Measurements from ENCODE around the gene PCSK6. TPM values are rescaled to one million over a fixed set of nuclear protein-coding genes. Genes with fewer than 3 reads are reported as not detected.

The PCSK6 gene
- total RNA-seq, 2 donors from 2014 or later, result 1.9 to 27.8 TPM

DNA sequence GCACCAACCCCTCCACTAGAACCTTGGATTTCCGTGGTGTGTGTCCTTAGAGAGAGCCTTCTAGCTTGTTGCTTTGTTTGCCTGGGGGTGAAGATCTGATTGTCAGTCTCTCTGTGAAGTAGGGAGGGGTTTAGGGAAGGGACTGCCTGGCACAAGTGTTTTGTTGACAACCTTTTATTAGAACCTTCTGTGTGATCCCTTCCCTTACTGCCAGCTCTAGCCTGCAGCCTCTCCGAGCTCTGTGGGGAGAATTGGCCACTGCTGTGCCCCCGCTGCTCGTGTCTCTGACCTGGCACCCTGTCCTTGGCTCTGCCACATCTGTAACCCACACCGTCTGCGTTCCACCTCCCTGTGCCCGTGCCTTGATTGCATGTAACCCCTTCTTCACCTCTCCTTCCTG lies 30.9 kb upstream of the PCSK6 start:
- H3K36me3 Mint-ChIP-seq (ENCODE audit: low read depth), result peaks cover 2% of the 10 kb centered on the region
- no peak for DNase-seq
- H3K4me3 Mint-ChIP-seq, result no peak overlapping the region
- peaks cover 5% of the 10 kb centered on the region for H3K4me1 Mint-ChIP-seq
- no peak overlapping the region for H3K27ac Mint-ChIP-seq
- no peaks in the 10 kb centered on the region for H3K9me3 ChIP-seq (ENCODE audit: control insufficient read depth, low read length, poor library complexity, severe bottlenecking)
- ATAC-seq, result no peak
- peaks cover 34% of the 10 kb centered on the region for H3K27me3 Mint-ChIP-seq

- H3K36me3 Mint-ChIP-seq (ENCODE audit: low read depth), result peaks cover 2% of the 10 kb centered on the region
- H3K4me3 Mint-ChIP-seq, result no peak overlapping the region
- no peak for DNase-seq
- no peaks in the 10 kb centered on the region for H3K9me3 ChIP-seq (ENCODE audit: control insufficient read depth, low read length, poor library complexity, severe bottlenecking)
- H3K4me1 Mint-ChIP-seq, result peaks cover 5% of the 10 kb centered on the region
- ATAC-seq, result no peak
- peaks cover 12% of the 10 kb centered on the region for H3K27me3 Mint-ChIP-seq
- no peak overlapping the region for H3K27ac Mint-ChIP-seq
Measured at GRCh38 chr15:101517504-101517903, 28.0 kb upstream of the PCSK6 start.

DNA sequence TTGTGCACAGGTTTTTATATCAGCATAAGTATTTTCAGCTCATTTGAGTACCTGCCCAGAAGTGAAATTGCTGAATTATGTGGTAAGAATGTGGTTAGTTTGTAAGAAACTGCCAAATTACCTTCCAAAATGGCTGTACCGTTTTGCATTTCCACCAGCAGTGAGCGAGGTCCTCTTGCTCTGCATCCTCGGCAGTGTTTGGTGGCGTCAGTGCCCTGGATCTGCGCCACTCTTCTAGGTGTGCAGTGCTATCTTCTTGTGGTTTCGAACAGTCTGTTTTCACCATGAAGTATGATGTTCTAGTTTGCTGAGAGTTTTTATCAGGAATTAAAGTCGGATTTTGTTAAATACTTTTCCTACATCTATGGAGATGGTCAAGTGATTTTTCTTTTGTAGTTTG lies 24.8 kb upstream of the PCSK6 start:
- Mint-ChIP-seq H3K36me3 (ENCODE audit: low read depth) (no peaks in the 10 kb centered on the region), H3K27me3 (peaks cover 11% of the 10 kb centered on the region), H3K27ac (no peak overlapping the region), H3K4me3 (no peak overlapping the region), H3K4me1 (no peaks in the 10 kb centered on the region)
- H3K9me3 ChIP-seq (ENCODE audit: control insufficient read depth, low read length, poor library complexity, severe bottlenecking), result no peaks in the 10 kb centered on the region
- ATAC-seq (no peak), DNase-seq (no peak)

GRCh38 chr15:101511717-101512116 lies 22.2 kb upstream of the PCSK6 start:
- ATAC-seq, result no peak
- H3K27me3 Mint-ChIP-seq, result peaks cover 19% of the 10 kb centered on the region
- H3K36me3 Mint-ChIP-seq (ENCODE audit: low read depth), result no peaks in the 10 kb centered on the region
- no peak overlapping the region for H3K4me3 Mint-ChIP-seq
- H3K9me3 ChIP-seq (ENCODE audit: control insufficient read depth, low read length, poor library complexity, severe bottlenecking), result no peaks in the 10 kb centered on the region
- DNase-seq, result no peak
- no peak overlapping the region for H3K27ac Mint-ChIP-seq
- H3K4me1 Mint-ChIP-seq, result peaks cover 3% of the 10 kb centered on the region

GRCh38 chr15:101510212-101511197 lies 21.0 kb upstream of the PCSK6 start:
- Mint-ChIP-seq H3K4me3 (no peak overlapping the region), H3K27ac (no peak overlapping the region), H3K27me3 (peaks cover 26% of the 10 kb centered on the region), H3K36me3 (ENCODE audit: low read depth) (no peaks in the 10 kb centered on the region), H3K4me1 (peaks cover 7% of the 10 kb centered on the region)
- DNase-seq, result no peak
- no peak for ATAC-seq
- no peaks in the 10 kb centered on the region for H3K9me3 ChIP-seq (ENCODE audit: control insufficient read depth, low read length, poor library complexity, severe bottlenecking)

DNA sequence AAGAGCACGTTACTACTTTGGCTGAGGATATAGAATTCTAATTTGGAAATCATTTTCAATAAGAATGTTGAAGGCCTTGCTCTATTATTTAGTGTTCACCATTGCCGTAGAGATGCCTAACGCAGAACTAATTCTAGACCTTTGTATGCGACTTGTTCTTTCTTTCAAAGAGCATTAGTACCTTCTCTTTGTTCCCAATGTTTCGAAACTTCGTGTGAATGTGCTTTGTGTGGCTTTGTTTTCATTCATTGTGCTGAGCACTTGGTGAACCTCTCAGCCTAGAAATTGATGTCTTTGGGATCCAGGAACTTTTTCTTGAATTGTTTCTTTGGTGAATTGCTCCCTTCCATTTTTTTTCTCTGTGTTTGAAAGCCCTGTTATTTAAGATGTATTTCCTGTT lies 19.8 kb upstream of the PCSK6 start:
- peaks cover 33% of the 10 kb centered on the region for H3K27me3 Mint-ChIP-seq
- no peaks in the 10 kb centered on the region for H3K9me3 ChIP-seq (ENCODE audit: control insufficient read depth, low read length, poor library complexity, severe bottlenecking)
- H3K27ac Mint-ChIP-seq, result no peak overlapping the region
- H3K4me1 Mint-ChIP-seq, result peaks cover 7% of the 10 kb centered on the region
- no peaks in the 10 kb centered on the region for H3K36me3 Mint-ChIP-seq (ENCODE audit: low read depth)
- DNase-seq, result no peak
- H3K4me3 Mint-ChIP-seq, result no peak overlapping the region
- no peak for ATAC-seq

DNA sequence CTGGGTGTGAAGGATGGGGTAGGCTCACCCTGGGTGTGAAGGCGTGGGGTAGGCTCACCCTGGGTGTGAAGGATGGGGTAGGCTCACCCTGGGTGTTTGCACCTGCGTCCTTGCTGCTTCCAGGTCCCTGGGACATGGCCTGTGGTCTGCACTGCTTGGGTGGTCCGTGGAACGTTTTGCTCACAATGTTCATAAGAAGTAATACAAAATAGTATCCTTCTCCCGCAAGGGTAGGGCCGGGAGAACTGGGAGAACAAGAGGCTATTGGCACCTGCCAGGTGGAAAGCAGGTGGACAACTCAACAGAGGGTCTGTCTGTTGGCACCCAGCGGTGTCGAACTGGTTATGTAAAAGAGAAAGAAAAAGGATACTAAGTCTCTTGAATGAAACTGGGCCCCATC lies 17.0 kb upstream of the PCSK6 start:
- DNase-seq (no peak), ATAC-seq (no peak)
- Mint-ChIP-seq H3K27me3 (peaks cover 38% of the 10 kb centered on the region), H3K27ac (no peak overlapping the region), H3K36me3 (ENCODE audit: low read depth) (no peaks in the 10 kb centered on the region), H3K4me3 (no peak overlapping the region), H3K4me1 (peaks cover 9% of the 10 kb centered on the region)
- no peaks in the 10 kb centered on the region for H3K9me3 ChIP-seq (ENCODE audit: control insufficient read depth, low read length, poor library complexity, severe bottlenecking)

- no peak overlapping the region for H3K4me3 Mint-ChIP-seq
- no peak overlapping the region for H3K27ac Mint-ChIP-seq
- H3K27me3 Mint-ChIP-seq, result peaks cover 34% of the 10 kb centered on the region
- H3K9me3 ChIP-seq (ENCODE audit: control insufficient read depth, low read length, poor library complexity, severe bottlenecking), result no peaks in the 10 kb centered on the region
- DNase-seq (no peak), ATAC-seq (no peak)
- peaks cover 12% of the 10 kb centered on the region for H3K4me1 Mint-ChIP-seq
- no peaks in the 10 kb centered on the region for H3K36me3 Mint-ChIP-seq (ENCODE audit: low read depth)
Measured at GRCh38 chr15:101505610-101506337, 16.3 kb upstream of the PCSK6 start.

DNA sequence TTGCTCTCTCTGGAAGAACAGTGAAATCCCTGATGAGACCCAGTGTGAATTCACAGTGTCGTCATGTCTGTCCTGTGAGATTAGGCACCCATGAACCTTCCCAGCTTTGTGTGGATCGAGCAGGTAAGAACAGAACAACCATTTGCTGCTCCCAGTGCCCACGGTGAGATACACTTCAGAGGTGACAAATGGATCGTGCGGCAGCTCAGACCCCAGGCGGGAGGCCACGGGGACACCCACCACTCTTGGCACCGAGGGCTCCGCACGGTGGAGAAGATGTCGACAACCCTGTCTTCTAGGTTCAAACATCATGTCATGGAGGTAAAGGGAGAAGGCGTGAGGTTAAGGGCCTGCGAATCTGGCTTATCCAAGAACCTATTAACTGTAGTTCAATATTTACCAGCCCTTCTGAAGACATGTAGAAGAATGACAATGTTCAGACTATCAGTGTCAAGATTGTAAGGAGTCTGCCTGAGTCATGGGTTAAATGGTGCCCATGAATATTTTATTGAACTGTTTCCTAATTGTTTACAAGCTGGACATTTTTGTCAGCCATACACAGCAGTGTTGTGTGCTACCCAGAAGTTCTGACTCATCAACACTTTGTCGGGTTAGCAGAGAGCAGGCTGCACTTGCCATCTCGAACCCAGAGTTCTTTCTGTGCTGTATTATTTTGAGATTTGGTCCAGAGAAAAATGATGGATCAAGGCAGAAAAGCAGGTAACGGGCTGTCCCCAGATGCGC lies 15.5 kb upstream of the PCSK6 start:
- Mint-ChIP-seq H3K4me3 (no peak overlapping the region), H3K27me3 (peaks cover 32% of the 10 kb centered on the region), H3K36me3 (ENCODE audit: low read depth) (no peaks in the 10 kb centered on the region), H3K27ac (peak overlapping the region; percentile 27), H3K4me1 (peaks cover 12% of the 10 kb centered on the region)
- ATAC-seq (no peak), DNase-seq (no peak)
- no peaks in the 10 kb centered on the region for H3K9me3 ChIP-seq (ENCODE audit: control insufficient read depth, low read length, poor library complexity, severe bottlenecking)

GRCh38 chr15:101504373-101504772 lies 14.9 kb upstream of the PCSK6 start:
- H3K27ac Mint-ChIP-seq, result peak overlapping the region; percentile 27
- ATAC-seq (no peak), DNase-seq (no peak)
- peaks cover 35% of the 10 kb centered on the region for H3K27me3 Mint-ChIP-seq
- no peak overlapping the region for H3K4me3 Mint-ChIP-seq
- H3K36me3 Mint-ChIP-seq (ENCODE audit: low read depth), result no peaks in the 10 kb centered on the region
- no peaks in the 10 kb centered on the region for H3K9me3 ChIP-seq (ENCODE audit: control insufficient read depth, low read length, poor library complexity, severe bottlenecking)
- peaks cover 14% of the 10 kb centered on the region for H3K4me1 Mint-ChIP-seq

- DNase-seq (no peak), ATAC-seq (no peak)
- no peak overlapping the region for H3K27ac Mint-ChIP-seq
- H3K4me1 Mint-ChIP-seq, result peaks cover 14% of the 10 kb centered on the region
- H3K4me3 Mint-ChIP-seq, result no peak overlapping the region
- peaks cover 3% of the 10 kb centered on the region for H3K36me3 Mint-ChIP-seq (ENCODE audit: low read depth)
- H3K27me3 Mint-ChIP-seq, result peaks cover 44% of the 10 kb centered on the region
- H3K9me3 ChIP-seq (ENCODE audit: control insufficient read depth, low read length, poor library complexity, severe bottlenecking), result no peaks in the 10 kb centered on the region
Measured at GRCh38 chr15:101503296-101503599, 13.7 kb upstream of the PCSK6 start.

- DNase-seq, result no peak
- H3K27ac Mint-ChIP-seq, result no peak overlapping the region
- H3K27me3 Mint-ChIP-seq, result peaks cover 49% of the 10 kb centered on the region
- peaks cover 14% of the 10 kb centered on the region for H3K4me1 Mint-ChIP-seq
- peaks cover 6% of the 10 kb centered on the region for H3K36me3 Mint-ChIP-seq (ENCODE audit: low read depth)
- H3K4me3 Mint-ChIP-seq, result no peak overlapping the region
- ATAC-seq, result no peak
- H3K9me3 ChIP-seq (ENCODE audit: control insufficient read depth, low read length, poor library complexity, severe bottlenecking), result no peaks in the 10 kb centered on the region
Measured at GRCh38 chr15:101502572-101503295, 13.2 kb upstream of the PCSK6 start.

All from T-helper 17 cell (primary cell).